Psoas muscle (tissue), 8 donors: ENCODE results near the gene SHE. TPM values are rescaled to one million over a fixed set of nuclear protein-coding genes. Genes with fewer than 3 reads are reported as not detected.

Experiments used
- ATAC-seq, 4 donors: fragments of 200-7000 bp; cut with Tn5 transposase; one replicate each; pipeline ENCODE4 v1.9.1; 2020; ENCODE audit warnings: moderate library complexity in 3 of 4, mild to moderate bottlenecking in 2 of 4
- DNase-seq, 2 donors: peaks; one replicate each; pipeline ENCODE4 v3.0.0-alpha.2; 2020
- H3K27ac ChIP-seq: fragments of 200-600 bp; one replicate; pipeline ENCODE4 v1.8.0; 2022
- H3K27me3 ChIP-seq, 3 donors: fragments of 200-600 bp in 1 of 3; one replicate each; pipeline versions ENCODE4 v1.6.1 to v1.8.0; 2013 to 2022; ENCODE audit warnings: low read length in 2 of 3, mild to moderate bottlenecking in 2 of 3, moderate library complexity in 1 of 3; ENCODE audit not compliant: insufficient read depth in 3 of 3
- H3K36me3 ChIP-seq, 2 donors: fragments of 200-600 bp in 1 of 2; one replicate each; pipeline versions ENCODE4 v1.6.1 to v1.8.0; 2013 to 2022; ENCODE audit warnings: low read depth in 1 of 2, mild to moderate bottlenecking in 1 of 2, moderate library complexity in 1 of 2; ENCODE audit not compliant: insufficient read depth in 1 of 2
- H3K4me1 ChIP-seq: fragments of 200-600 bp; one replicate; pipeline ENCODE4 v1.8.0; 2022
- H3K4me3 ChIP-seq: fragments of 200-600 bp; one replicate; pipeline ENCODE4 v1.8.0; 2022; ENCODE audit warnings: mild to moderate bottlenecking
- H3K9me3 ChIP-seq: fragments of 200-600 bp; one replicate; pipeline ENCODE4 v1.8.0; 2022
- CTCF ChIP-seq: fragments of 200-600 bp; IDR thresholded peaks from one replicate; pipeline ENCODE4 v1.8.0; 2022; ENCODE audit warnings: antibody characterized with exemption
- WGBS, 3 donors: extraction: QIAGEN DNeasy Blood & Tissue Kit; methylation state at CpG; one replicate each; pipeline versions ENCODE4 v1.1.6 to v1.1.7; 2013; 5-methylcytosine and 5-hydroxymethylcytosine counted together
- intact Hi-C, 2 donors: fragments of 100-400 bp; cut with DNase I; formaldehyde crosslinking; loops; one replicate each; pipeline versions ENCODE4 v1.11.0 to v1.14.2; 2022
- polyA plus RNA-seq, 3 donors: library from polyadenylated mRNA; stranded (reverse); fragments of 200-250 nt; gene quantifications; one replicate each; pipeline ENCODE4 v1.2.3, GENCODE V29; 2013
- total RNA-seq, 4 donors: library from RNA; stranded (reverse); fragmentation: NEBNext Ultra II Directional in 2 of 4; extraction: Animal tissue kit (Norgen Biotek cat#: 25700) in 2 of 4; gene quantifications; one replicate each; pipeline versions ENCODE4 v1.2.1 to v1.2.4, GENCODE V29; 2021 to 2023
- donor health status: healthy with polysubstance abuse.
- donor health status: DM: no; HTN: no; CAD: no; lungs with moderate emphysema.
- donor health status: Bipolar disorder and iron deficiency.
- donor health status: healthy.
- donor health status: DM: yes; HTN: yes; CAD: no.
- donor health status: DM: no; HTN: no; CAD: no.
- donor health status: DM: no; HTN: no; CAD: no.
- donor health status: DM: yes; HTN: yes; CAD: no.

Gene SHE
- total and polyA plus RNA-seq, 7 donors = 4.0 to 7.4 (median 6.2) TPM

- 57 to 70% (median 66%) methylated on average over 3 of the region's 3 CpGs for WGBS, 3 donors
- intact Hi-C loops = loop anchor here in 1 of 2 donors (5.0 kb wide), 1 partner anchor 402 kb away; no protein-coding TSS in a partner anchor
- Histone ChIP-seq H3K36me3 (no peaks in the 10 kb centered on the region), H3K9me3 (no peaks in the 10 kb centered on the region), H3K4me1 (peaks cover 5% of the 10 kb centered on the region), H3K27ac (no peak overlapping the region), H3K4me3 (no peak overlapping the region), H3K27me3 (no peaks in the 10 kb centered on the region)
- DNase-seq = no peak
- no peak for ATAC-seq
- TF ChIP-seq CTCF = no peak
These were observed 27.4 kb downstream of the SHE start for GRCh38 chr1:154474802-154475201.

GRCh38 chr1:154471304-154471703 lies 30.9 kb downstream of the SHE start:
- no peaks in the 10 kb centered on the region for H3K27me3 ChIP-seq
- intact Hi-C loops = no loop called here
- no peak overlapping the region for H3K4me3 ChIP-seq
- H3K9me3 ChIP-seq = no peaks in the 10 kb centered on the region
- H3K4me1 ChIP-seq = no peaks in the 10 kb centered on the region
- no peak for TF ChIP-seq CTCF
- H3K27ac ChIP-seq = no peak overlapping the region
- DNase-seq (no peak), ATAC-seq (peak in 2 of 4 donors; percentile 11 to 15)
- H3K36me3 ChIP-seq = peaks cover 0 to 28% of the 10 kb centered on the region in 2 donors
- WGBS, 3 donors = 93 to 97% (median 95%) methylated on average over 2 of the region's 2 CpGs

GRCh38 chr1:154469844-154470560 lies 32.2 kb downstream of the SHE start:
- intact Hi-C loops = no loop called here
- WGBS, 3 donors = 82 to 90% (median 83%) methylated on average over 10 of the region's 10 CpGs
- peak in 3 of 4 donors; percentile 21 to 32 (median 27) for ATAC-seq

GRCh38 chr1:154468535-154469250 lies 33.5 kb downstream of the SHE start:
- H3K4me3 ChIP-seq = no peak overlapping the region
- no peaks in the 10 kb centered on the region for H3K4me1 ChIP-seq
- DNase-seq = no peak
- ATAC-seq = peak in 1 of 4 donors; percentile 9
- 66 to 75% (median 71%) methylated on average over 12 of the region's 12 CpGs for WGBS, 3 donors
- H3K27ac ChIP-seq = no peak overlapping the region
- peaks cover 5 to 52% of the 10 kb centered on the region in 2 donors for H3K36me3 ChIP-seq
- H3K9me3 ChIP-seq = no peaks in the 10 kb centered on the region
- no peak for TF ChIP-seq CTCF
- intact Hi-C loops = no loop called here
- no peaks in the 10 kb centered on the region for H3K27me3 ChIP-seq

More at GRCh38 chr1:154469844-154470560, 32.2 kb downstream of the SHE start:
- Histone ChIP-seq H3K4me3 (no peak overlapping the region), H3K27ac (no peak overlapping the region), H3K27me3 (no peaks in the 10 kb centered on the region), H3K4me1 (no peaks in the 10 kb centered on the region), H3K9me3 (no peaks in the 10 kb centered on the region), H3K36me3 (peaks cover 5 to 41% of the 10 kb centered on the region in 2 donors)
- no peak for DNase-seq
- no peak for TF ChIP-seq CTCF
